CD4-positive, alpha-beta memory T cell (primary cell): ENCODE results near the gene CST3. TPM values are rescaled to one million over a fixed set of nuclear protein-coding genes. Genes with fewer than 3 reads are reported as not detected.

Experiments used
- CTCF ChIA-PET: fragments of 350-600 bp; sonication (Branson Sonifier 250); formaldehyde crosslinking; loops from one replicate; lab custom pipeline; 2021; ENCODE audit warnings: inconsistent platforms; ENCODE audit not compliant: partially characterized antibody; lab: Charles Lee
- POLR2A ChIA-PET: fragments of 350-600 bp; sonication (Branson Sonifier 250); formaldehyde crosslinking; loops from one replicate; lab custom pipeline; 2021; ENCODE audit not compliant: partially characterized antibody; lab: Charles Lee
- DNase-seq, 5 donors: peaks; one replicate each; pipeline versions ENCODE4 v3.0.0 to v3.0.0-alpha.2; 2020 to 2022; ENCODE audit warnings: mixed read lengths in 1 of 5
- H3K27ac ChIP-seq: one replicate; pipeline ENCODE4 v1.7.0; 2013; ENCODE audit warnings: low read depth, low read length
- H3K27me3 ChIP-seq: 2 replicates; pipeline ENCODE4 v1.7.0; 2013; ENCODE audit warnings: mild to moderate bottlenecking, low read length, moderate library complexity; ENCODE audit not compliant: insufficient read depth
- H3K36me3 ChIP-seq: 2 replicates; pipeline ENCODE4 v1.7.0; 2013; ENCODE audit warnings: mild to moderate bottlenecking, low read length, moderate library complexity; ENCODE audit not compliant: insufficient read depth
- H3K4me1 ChIP-seq: 2 replicates; pipeline ENCODE4 v1.7.0; 2013; ENCODE audit warnings: mild to moderate bottlenecking, low read length, moderate library complexity; ENCODE audit not compliant: insufficient read depth
- H3K4me3 ChIP-seq, 2 donors: one replicate each; pipeline ENCODE4 v1.7.0; 2013; ENCODE audit warnings: low read length in 2 of 2, mild to moderate bottlenecking in 1 of 2
- H3K9me3 ChIP-seq, 2 donors: one replicate each; pipeline ENCODE4 v1.7.0; 2013; ENCODE audit warnings: low read length in 2 of 2, control low read depth in 1 of 2; ENCODE audit not compliant: control insufficient read depth in 1 of 2
- H3K27ac Mint-ChIP-seq, 7 donors: one replicate each; pipeline ENCODE4 v1.8.0; 2020 to 2021; ENCODE audit warnings: mixed read lengths in 7 of 7, mild to moderate bottlenecking in 6 of 7, inconsistent platforms in 3 of 7, moderate library complexity in 3 of 7
- H3K27me3 Mint-ChIP-seq, 2 donors: one replicate each; pipeline ENCODE4 v1.8.0; 2020 to 2021; ENCODE audit warnings: mixed read lengths in 2 of 2
- H3K36me3 Mint-ChIP-seq, 2 donors: one replicate each; pipeline ENCODE4 v1.8.0; 2020 to 2021; ENCODE audit warnings: mixed read lengths in 2 of 2, inconsistent platforms in 1 of 2, mild to moderate bottlenecking in 1 of 2
- H3K4me1 Mint-ChIP-seq, 4 donors: one replicate each; pipeline ENCODE4 v1.8.0; 2020 to 2021; ENCODE audit warnings: mixed read lengths in 4 of 4, mild to moderate bottlenecking in 1 of 4
- H3K4me3 Mint-ChIP-seq, 8 donors: one replicate each; pipeline ENCODE4 v1.8.0; 2020 to 2021; ENCODE audit warnings: mixed read lengths in 8 of 8, mild to moderate bottlenecking in 7 of 8, moderate library complexity in 6 of 8, inconsistent platforms in 3 of 8
- H3K9me3 Mint-ChIP-seq, 8 donors: one replicate each; pipeline ENCODE4 v1.8.0; 2020 to 2021; ENCODE audit warnings: mixed read lengths in 8 of 8, mild to moderate bottlenecking in 5 of 8, inconsistent platforms in 3 of 8, moderate library complexity in 1 of 8
- intact Hi-C: fragments of 100-400 bp; cut with micrococcal nuclease; formaldehyde crosslinking; loops from one replicate; pipeline ENCODE4 v1.15.1; 2023
- polyA plus RNA-seq, 2 donors: library from polyadenylated mRNA; unstranded; fragments of 300-500 nt; fragmentation: Illumina TruSeq; gene quantifications; one replicate each; pipeline ENCODE4 v1.2.3, GENCODE V29; 2021
- total RNA-seq, 2 experiments: library from RNA; stranded (reverse); gene quantifications; one replicate each; pipeline ENCODE4 v1.2.3, GENCODE V29; 2021

Gene CST3
- total and polyA plus RNA-seq, 4 experiments from 2014 or later: 0.31 to 8.3 (median 6.1) TPM

DNA sequence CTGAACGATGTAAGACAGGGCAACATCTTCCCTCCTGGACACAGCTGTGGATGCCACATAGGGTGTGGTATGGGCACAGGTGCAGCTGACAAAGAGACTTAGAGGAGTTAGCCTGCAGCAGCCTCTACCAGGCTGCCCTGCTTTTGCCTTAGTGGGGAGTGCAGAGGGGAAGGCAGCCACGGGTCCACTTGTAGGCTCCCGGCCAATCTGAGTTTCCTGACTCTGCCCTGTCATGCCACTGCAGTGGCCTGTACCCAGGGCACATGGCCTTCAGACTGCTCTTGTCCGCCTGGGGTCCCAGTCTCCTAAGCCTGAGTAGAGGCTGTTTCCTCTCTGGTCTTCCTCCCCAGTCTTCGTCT is 52.3 kb downstream of the CST3 start:
- H3K27me3 Mint-ChIP-seq: peaks cover 6 to 26% of the 10 kb centered on the region in 2 donors
- POLR2A ChIA-PET: no interaction called here

DNA sequence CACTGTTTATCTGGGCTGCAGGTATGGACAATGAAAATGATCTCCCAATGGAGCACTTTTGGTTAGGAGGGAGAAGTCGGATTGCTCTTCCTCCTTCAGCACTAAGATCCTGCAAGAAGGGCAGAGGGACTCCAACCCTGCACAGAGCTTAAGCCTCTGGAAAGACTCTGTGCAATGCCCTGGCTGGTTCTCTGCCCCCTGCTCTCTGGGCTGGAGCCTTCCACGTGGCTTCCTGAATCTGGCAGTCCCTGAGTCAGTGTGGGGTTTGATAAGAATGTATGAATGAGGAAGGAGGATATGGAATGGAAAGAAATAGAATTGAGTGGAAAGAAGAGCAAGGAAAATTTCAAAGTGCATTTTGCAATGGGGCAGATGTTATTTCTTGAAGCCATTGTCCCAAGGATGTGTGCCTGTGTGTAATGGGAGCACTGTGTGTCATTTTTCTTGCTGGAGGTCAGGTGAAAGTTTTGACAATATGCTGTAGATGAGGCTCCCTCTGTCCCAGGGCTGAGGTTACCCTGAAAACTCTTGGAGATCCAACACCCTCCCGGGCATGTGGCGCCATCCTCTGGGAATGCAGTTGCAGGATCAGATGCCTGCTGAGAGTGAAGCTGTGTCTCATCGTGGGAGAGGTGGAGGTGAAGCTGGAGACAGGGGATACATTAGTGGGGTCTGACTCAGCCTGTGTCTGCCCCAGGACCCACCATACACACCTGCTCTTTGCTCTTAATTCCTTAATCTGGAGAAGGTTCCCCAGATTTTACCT is 53.1 kb downstream of the CST3 start:
- H3K27me3 ChIP-seq: no peaks in the 10 kb centered on the region
- H3K36me3 Mint-ChIP-seq: no peaks in the 10 kb centered on the region
- H3K4me3 ChIP-seq: no peak overlapping the region
- no peak overlapping the region for H3K27ac ChIP-seq
- no peak overlapping the region for H3K27ac Mint-ChIP-seq
- no peak for DNase-seq
- H3K4me3 Mint-ChIP-seq: no peak overlapping the region
- ChIA-PET POLR2A (no interaction called here), CTCF (no interaction called here)
- no peaks in the 10 kb centered on the region for H3K9me3 ChIP-seq
- intact Hi-C loops: no loop called here
- no peaks in the 10 kb centered on the region for H3K4me1 Mint-ChIP-seq
- H3K27me3 Mint-ChIP-seq: peaks cover 6 to 26% of the 10 kb centered on the region in 2 donors
- H3K36me3 ChIP-seq: no peaks in the 10 kb centered on the region
- peaks cover 0 to 11% (median 4%) of the 10 kb centered on the region in 8 donors for H3K9me3 Mint-ChIP-seq
- no peaks in the 10 kb centered on the region for H3K4me1 ChIP-seq

More for the DNA sequence above, 52.3 kb downstream of the CST3 start:
- Histone ChIP-seq H3K36me3 (no peaks in the 10 kb centered on the region), H3K27ac (no peak overlapping the region), H3K4me1 (no peaks in the 10 kb centered on the region), H3K4me3 (no peak overlapping the region), H3K27me3 (no peaks in the 10 kb centered on the region), H3K9me3 (no peaks in the 10 kb centered on the region)
- CTCF ChIA-PET: no interaction called here
- Mint-ChIP-seq H3K9me3 (peaks cover 0 to 9% (median 3%) of the 10 kb centered on the region in 8 donors), H3K4me1 (no peaks in the 10 kb centered on the region), H3K27ac (no peak overlapping the region), H3K36me3 (no peaks in the 10 kb centered on the region), H3K4me3 (no peak overlapping the region)
- intact Hi-C loops: no loop called here
- no peak for DNase-seq

Other genes starting within 250 kb of the CST3 start
- 10 to 100 TPM; 13.3 to 14.9 TPM for gene NAPB, start 216.5 kb downstream of the CST3 start, total RNA-seq
- gene NAPB, start 216.5 kb downstream of the CST3 start, polyA plus RNA-seq: 1 to 10 TPM; 5.8 to 6.2 TPM
- not detected for gene CSTL1, start 198.3 kb downstream of the CST3 start, total RNA-seq
- not detected for gene CSTL1, start 198.3 kb downstream of the CST3 start, polyA plus RNA-seq
- not detected for gene CST11, start 185.1 kb downstream of the CST3 start, total RNA-seq
- gene CST11, start 185.1 kb downstream of the CST3 start, polyA plus RNA-seq: not detected
- gene CST8, start 146.8 kb downstream of the CST3 start, total RNA-seq: not detected
- not detected for gene CST8, start 146.8 kb downstream of the CST3 start, polyA plus RNA-seq
- not detected for gene CST9L, start 69.5 kb downstream of the CST3 start, total RNA-seq
- gene CST9L, start 69.5 kb downstream of the CST3 start, polyA plus RNA-seq: not detected
- not detected for gene CST9, start 32.0 kb downstream of the CST3 start, total RNA-seq
- not detected for gene CST9, start 32.0 kb downstream of the CST3 start, polyA plus RNA-seq
- gene CST4, start 51.1 kb upstream of the CST3 start, total RNA-seq: not detected
- not detected for gene CST4, start 51.1 kb upstream of the CST3 start, polyA plus RNA-seq
- not detected for gene CST1, start 113.0 kb upstream of the CST3 start, total RNA-seq
- not detected for gene CST1, start 113.0 kb upstream of the CST3 start, polyA plus RNA-seq
- gene CST2, start 188.8 kb upstream of the CST3 start, total RNA-seq: not detected
- gene CST2, start 188.8 kb upstream of the CST3 start, polyA plus RNA-seq: not detected
- gene CST5, start 241.8 kb upstream of the CST3 start, total RNA-seq: not detected
- not detected for gene CST5, start 241.8 kb upstream of the CST3 start, polyA plus RNA-seq